OCI-LY7 (cell line): Measurements from ENCODE around the gene POLR1E. TPM values are rescaled to one million over a fixed set of nuclear protein-coding genes. Genes with fewer than 3 reads are reported as not detected.
A peak's percentile ranks its signal among the peaks of the same experiment; 100 is the strongest.

Source experiments
- BruUV-seq: library from RNA; stranded (reverse); fragments of 400-500 nt; replicated peaks from 2 replicates; lab custom pipeline; 2021; lab: Mats Ljungman, UMichigan
- CTCF ChIA-PET: fragments of 300-600 bp; sonication (Branson Sonifier 250); formaldehyde crosslinking; loops from one replicate; lab custom pipeline; 2022; ENCODE audit warnings: antibody characterized with exemption; ENCODE audit not compliant: unreplicated experiment; lab: Charles Lee
- POLR2A ChIA-PET: fragments of 300-600 bp; sonication (Branson Sonifier 250); formaldehyde crosslinking; loops from one replicate; lab custom pipeline; 2022; ENCODE audit warnings: antibody characterized with exemption; lab: Charles Lee
- DNase-seq: peaks from one replicate; pipeline ENCODE4 v3.0.0-alpha.2; 2015; ENCODE audit warnings: low spot score
- H2AFZ ChIP-seq: fragments of 200-600 bp; sonication (generic), shearing (Covaris generic); 2 replicates; pipeline ENCODE4 v1.6.1; 2014; ENCODE audit warnings: mild to moderate bottlenecking, antibody characterized with exemption, low read length, moderate library complexity
- H3K27ac ChIP-seq: fragments of 200-600 bp; sonication (generic); 2 replicates; pipeline ENCODE4 v1.5.1; 2014; ENCODE audit warnings: mixed run types, low read depth, mild to moderate bottlenecking, moderate library complexity, low read length, inconsistent platforms; ENCODE audit not compliant: poor library complexity, severe bottlenecking
- H3K36me3 ChIP-seq: fragments of 200-600 bp; sonication (generic); 2 replicates; pipeline ENCODE4 v1.6.1; 2014; ENCODE audit warnings: mild to moderate bottlenecking, antibody characterized with exemption, low read length, moderate library complexity, mixed read lengths; ENCODE audit not compliant: insufficient read depth
- H3K4me1 ChIP-seq: fragments of 200-600 bp; sonication (generic); 2 replicates; pipeline ENCODE4 v1.5.1; 2014; ENCODE audit warnings: mild to moderate bottlenecking, low read length; ENCODE audit not compliant: insufficient read depth, poor library complexity, severe bottlenecking
- H3K4me2 ChIP-seq: fragments of 200-600 bp; sonication (generic); 2 replicates; pipeline ENCODE4 v1.6.1; 2014; ENCODE audit warnings: mild to moderate bottlenecking, low read length
- H3K4me3 ChIP-seq: fragments of 200-600 bp; sonication (generic); 2 replicates; pipeline ENCODE4 v1.5.1; 2014; ENCODE audit warnings: mild to moderate bottlenecking, low read depth, low read length; ENCODE audit not compliant: poor library complexity, severe bottlenecking
- H3K79me2 ChIP-seq: fragments of 200-600 bp; sonication (generic); 2 replicates; pipeline ENCODE4 v1.6.1; 2016; ENCODE audit warnings: low read depth, mild to moderate bottlenecking, low read length, moderate library complexity, mixed read lengths; ENCODE audit not compliant: insufficient read depth
- H3K9me2 ChIP-seq: fragments of 200-600 bp; sonication (generic); 2 replicates; pipeline ENCODE4 v1.6.1; 2016; ENCODE audit warnings: mild to moderate bottlenecking, low read length, mixed read lengths; ENCODE audit not compliant: insufficient read depth
- H3K9me3 ChIP-seq: fragments of 200-600 bp; sonication (generic); 2 replicates; pipeline ENCODE4 v1.6.1; 2014; ENCODE audit warnings: mild to moderate bottlenecking, mixed run types, low read length, mixed read lengths
- H4K20me1 ChIP-seq: fragments of 200-600 bp; sonication (generic); 2 replicates; pipeline ENCODE4 v1.6.1; 2014; ENCODE audit warnings: mild to moderate bottlenecking, antibody characterized with exemption, low read length, moderate library complexity, mixed read lengths; ENCODE audit not compliant: insufficient read depth
- EZH2phosphoT487 ChIP-seq: fragments of 200-600 bp; sonication (generic); IDR thresholded peaks from 2 replicates; pipeline ENCODE4 v1.6.1; 2018; ENCODE audit warnings: low read depth, borderline replicate concordance, mild to moderate bottlenecking, mixed run types, antibody characterized with exemption, low read length, moderate library complexity, mixed read lengths
- intact Hi-C: fragments of 100-400 bp; cut with micrococcal nuclease; formaldehyde crosslinking; loops from one replicate; pipeline ENCODE4 v1.10.0; 2022; ENCODE audit not compliant: unreplicated experiment
- total RNA-seq, 2 experiments: library from RNA; depleted of rRNA in 1 of 2; stranded (reverse); fragments of >200 nt in 1 of 2; shearing (Covaris generic) in 1 of 2; gene quantifications; 2 replicates each; pipeline ENCODE4 v1.2.3, GENCODE V29; 2014 to 2022
- TF ChIP-seq, protein P1 (sequence below): fragments of 200-600 bp; sonication (generic); conservative IDR thresholded peaks from 2 replicates; pipeline ENCODE4 v1.5.1; 2014; ENCODE audit warnings: mild to moderate bottlenecking, antibody characterized with exemption, low read length, moderate library complexity, mixed read lengths

POLR1E gene
- total RNA-seq, 2 experiments from 2014 or later, result 44.3 to 47.6 TPM

DNA sequence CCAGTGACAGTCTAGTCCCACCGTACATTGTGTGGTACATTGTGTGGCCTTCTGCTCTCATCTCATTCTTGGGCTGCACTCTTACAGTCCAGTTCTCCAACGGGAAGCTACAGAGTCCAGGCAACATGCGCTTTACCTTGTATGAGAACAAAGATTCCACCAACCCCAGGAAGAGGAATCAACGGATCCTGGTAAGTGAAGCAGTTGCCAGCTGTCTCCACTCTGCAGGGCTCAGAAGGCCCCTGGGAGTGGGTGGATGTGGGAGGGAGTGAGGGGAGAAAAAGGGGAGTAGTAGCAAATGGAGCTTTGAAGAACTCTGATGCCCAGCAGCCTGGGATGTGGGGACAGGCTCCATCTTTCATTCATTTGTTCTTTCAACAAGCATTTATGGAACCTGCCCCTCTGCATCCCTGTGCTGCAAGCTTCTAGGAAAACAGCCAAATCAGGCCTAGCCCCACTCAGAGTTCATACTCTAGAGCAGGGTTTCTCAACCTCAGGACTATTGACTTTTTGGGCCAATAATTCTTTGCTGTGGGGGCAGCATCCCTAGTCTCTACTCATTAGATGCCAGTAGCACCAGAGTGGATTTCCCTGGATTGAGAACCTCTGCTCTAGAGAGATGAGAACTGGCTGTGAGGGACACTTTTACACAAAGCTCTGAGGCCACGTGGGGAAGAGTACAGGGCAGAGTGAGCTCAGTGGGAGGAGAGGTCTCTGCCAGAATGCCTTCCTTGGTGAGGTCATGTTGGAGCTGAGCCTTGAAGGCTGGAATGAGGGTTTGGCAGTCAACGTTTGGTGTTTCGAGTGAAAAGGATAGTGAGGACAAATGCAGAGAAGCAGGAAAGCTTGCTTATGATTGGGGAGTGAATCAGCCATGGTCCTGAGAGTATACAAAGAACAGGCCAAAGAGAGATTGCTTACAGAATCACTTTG, 1.1 kb downstream of the POLR1E start:
- ChIA-PET POLR2A (interaction anchor here (0.5 to 2.1 kb wide), 11 partner anchors 9 to 114 kb away, joined by 3 to 10 read pairs (median 3); partner anchors contain the start of gene ZBTB5), CTCF (interaction anchor here (0.6 kb wide), 1 partner anchor 9 kb away, joined by 3 read pairs; no protein-coding TSS in a partner anchor)
- intact Hi-C loops, result loop anchor here (5.0 kb wide), 2 partner anchors 45 to 105 kb away; partner anchors contain the start of gene TOMM5
- peaks cover 33% of the 10 kb centered on the region for H3K4me1 ChIP-seq
- H3K9me3 ChIP-seq, result no peaks in the 10 kb centered on the region
- peaks cover 30% of the 10 kb centered on the region for H3K79me2 ChIP-seq
- H3K36me3 ChIP-seq, result peaks cover 56% of the 10 kb centered on the region
- TF ChIP-seq EZH2phosphoT487, result no peak
- TF ChIP-seq, protein P1, sequence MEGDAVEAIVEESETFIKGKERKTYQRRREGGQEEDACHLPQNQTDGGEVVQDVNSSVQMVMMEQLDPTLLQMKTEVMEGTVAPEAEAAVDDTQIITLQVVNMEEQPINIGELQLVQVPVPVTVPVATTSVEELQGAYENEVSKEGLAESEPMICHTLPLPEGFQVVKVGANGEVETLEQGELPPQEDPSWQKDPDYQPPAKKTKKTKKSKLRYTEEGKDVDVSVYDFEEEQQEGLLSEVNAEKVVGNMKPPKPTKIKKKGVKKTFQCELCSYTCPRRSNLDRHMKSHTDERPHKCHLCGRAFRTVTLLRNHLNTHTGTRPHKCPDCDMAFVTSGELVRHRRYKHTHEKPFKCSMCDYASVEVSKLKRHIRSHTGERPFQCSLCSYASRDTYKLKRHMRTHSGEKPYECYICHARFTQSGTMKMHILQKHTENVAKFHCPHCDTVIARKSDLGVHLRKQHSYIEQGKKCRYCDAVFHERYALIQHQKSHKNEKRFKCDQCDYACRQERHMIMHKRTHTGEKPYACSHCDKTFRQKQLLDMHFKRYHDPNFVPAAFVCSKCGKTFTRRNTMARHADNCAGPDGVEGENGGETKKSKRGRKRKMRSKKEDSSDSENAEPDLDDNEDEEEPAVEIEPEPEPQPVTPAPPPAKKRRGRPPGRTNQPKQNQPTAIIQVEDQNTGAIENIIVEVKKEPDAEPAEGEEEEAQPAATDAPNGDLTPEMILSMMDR, result no peak
- 0 out of 2 replicates have a peak, but pooled peaks cover 4% of the 10 kb centered on the region for H4K20me1 ChIP-seq
- no peak for DNase-seq
- peak overlapping the region; percentile 90 for H3K4me2 ChIP-seq
- no peak overlapping the region; the same call in 1 of the 2 replicates for H2AFZ ChIP-seq
- peak overlapping the region; percentile 86 for H3K4me3 ChIP-seq
- peak overlapping the region; percentile 51 for H3K27ac ChIP-seq
- TSS peak; percentile 47 for BruUV-seq
- no peaks in the 10 kb centered on the region for H3K9me2 ChIP-seq

DNA sequence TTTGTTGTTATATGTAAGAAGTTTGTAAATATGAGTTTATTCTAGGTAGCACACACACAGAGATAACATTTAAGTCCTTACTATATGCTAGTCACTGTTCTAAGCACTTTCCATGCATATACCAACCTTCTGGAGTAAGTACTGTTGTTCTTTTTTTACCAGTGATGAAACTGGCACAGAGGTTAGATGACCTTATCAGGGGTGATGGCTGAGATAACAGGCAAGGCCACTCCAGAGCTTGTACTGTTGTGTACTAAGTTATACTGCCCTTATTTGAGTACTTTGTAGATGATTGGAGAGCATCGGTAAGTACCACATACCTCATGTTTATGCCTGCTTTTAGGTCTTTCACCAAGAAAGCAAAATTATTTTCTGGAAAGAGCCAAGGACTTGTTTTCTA, 6.2 kb downstream of the POLR1E start:
- no TSS peak for BruUV-seq
- CTCF ChIA-PET, result no interaction called here

More for the DNA sequence above, 6.2 kb downstream of the POLR1E start:
- no peak for DNase-seq
- Histone ChIP-seq H3K36me3 (peaks cover 96% of the 10 kb centered on the region), H3K9me3 (no peaks in the 10 kb centered on the region), H3K79me2 (peaks cover 18% of the 10 kb centered on the region), H3K27ac (no peak overlapping the region), H3K9me2 (no peaks in the 10 kb centered on the region), H3K4me2 (no peak overlapping the region), H4K20me1 (0 out of 2 replicates have a peak, but pooled peaks cover 4% of the 10 kb centered on the region), H3K4me3 (no peak overlapping the region), H2AFZ (no peak overlapping the region), H3K4me1 (peaks cover 20% of the 10 kb centered on the region)
- intact Hi-C loops, result no loop called here
- TF ChIP-seq, protein P1, result no peak
- no peak for TF ChIP-seq EZH2phosphoT487
- POLR2A ChIA-PET, result no interaction called here
